EL (cell line): Measurements from ENCODE around the gene GSDMA.
"Not testable (repeated sequence)": the region's sequence is repeated elsewhere in the genome, so short reads cannot be mapped to it uniquely, and the experiment has no call there.

ENCODE experiments used
- DNase-seq: peaks from one replicate; pipeline ENCODE4 v3.0.0-alpha.2; 2016

GSDMA gene

DNA sequence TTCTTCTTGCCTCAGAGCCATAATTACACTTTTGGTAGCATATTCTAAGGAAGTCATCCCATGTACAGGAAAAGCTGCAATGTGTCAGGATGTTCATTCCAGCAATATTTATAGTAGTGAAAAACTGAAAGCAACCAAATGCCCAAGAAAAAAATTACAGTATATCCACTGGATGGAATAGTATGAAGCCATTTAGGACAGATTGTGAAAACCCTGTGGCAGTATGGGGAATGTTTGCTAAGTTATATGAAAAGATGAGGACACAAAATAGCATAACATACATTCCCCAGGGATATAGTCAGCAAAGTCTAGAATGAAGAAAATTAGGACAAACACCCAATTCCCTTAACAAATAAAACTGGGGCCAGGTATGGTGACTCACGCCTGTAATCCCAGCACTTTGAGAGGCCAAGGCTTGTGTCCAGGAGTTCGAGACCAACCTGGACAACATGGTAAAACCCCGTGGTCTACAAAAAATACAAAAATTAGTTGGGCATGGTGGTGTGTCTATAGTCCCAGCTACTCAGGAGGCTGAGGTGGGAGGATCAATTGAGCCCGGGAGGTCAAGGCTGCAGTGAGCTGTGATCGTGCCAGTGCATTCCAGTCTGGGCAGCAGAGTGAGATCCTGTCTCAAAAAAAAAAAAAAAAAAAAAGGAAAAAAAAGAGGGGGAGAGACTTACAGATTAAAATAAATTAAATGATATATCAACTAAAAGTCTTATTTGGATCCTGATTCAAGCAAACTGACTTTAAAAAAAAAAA lies 33.0 kb upstream of the GSDMA start:
- peak; percentile 92 for DNase-seq

DNA sequence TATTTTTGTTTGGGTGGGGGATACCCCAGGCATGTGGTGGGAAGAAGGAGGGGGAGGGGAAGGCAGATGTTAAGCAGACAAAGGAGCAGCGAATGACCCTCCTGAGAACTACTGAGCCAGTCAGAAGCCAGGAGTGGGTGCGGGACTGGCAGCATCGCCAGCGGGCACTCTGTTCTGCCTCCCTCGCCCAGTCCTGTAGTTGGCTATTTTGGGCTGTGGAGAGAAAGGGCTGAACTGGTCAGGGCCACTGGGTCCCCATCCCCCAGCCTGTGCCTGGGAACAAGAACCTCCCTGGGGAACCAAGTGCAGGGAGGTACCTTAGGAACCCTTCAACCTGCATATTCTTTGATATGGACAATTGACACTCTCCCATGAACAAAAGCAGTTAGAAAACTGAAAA lies 28.9 kb upstream of the GSDMA start:
- DNase-seq: no peak

DNA sequence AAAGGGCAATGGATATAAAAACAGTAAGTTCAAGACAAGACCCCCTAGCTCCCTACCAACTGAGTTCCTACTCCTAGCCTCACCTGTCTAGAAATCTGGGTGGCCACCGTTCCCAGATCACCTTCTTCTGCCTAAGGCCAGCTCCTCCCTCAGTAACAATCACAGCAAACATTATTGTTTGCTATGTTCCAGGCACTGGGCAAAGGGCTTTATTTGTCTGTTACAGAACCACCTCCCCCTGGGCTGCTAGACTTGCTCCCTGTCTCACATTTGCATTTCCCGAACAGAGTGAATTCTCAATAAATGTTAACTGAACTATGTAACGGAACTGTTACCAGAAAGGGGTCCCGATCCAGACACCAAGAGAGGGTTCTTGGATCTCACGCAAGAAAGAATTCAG lies 28.5 kb upstream of the GSDMA start:
- no peak for DNase-seq

DNA sequence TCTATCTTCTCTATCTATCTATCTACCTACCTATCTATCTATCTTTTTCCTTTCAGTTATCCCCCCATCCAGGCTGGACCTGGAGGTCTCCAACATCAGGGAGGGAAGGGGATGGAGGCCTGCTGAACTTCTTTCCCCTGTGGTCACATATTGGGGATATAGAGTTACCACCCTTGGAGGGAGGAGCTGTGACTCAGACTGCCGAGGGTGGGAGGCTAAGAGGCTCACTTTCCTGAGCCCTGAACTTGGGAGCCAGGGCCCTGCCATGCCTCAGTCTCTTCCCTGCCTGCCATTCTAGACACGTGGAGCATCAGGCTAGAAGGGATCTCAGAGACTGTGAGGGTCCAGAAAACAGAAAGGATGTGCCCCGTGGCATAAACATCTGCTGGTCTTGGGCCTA lies 26.9 kb upstream of the GSDMA start:
- DNase-seq: peak; percentile 57

DNA sequence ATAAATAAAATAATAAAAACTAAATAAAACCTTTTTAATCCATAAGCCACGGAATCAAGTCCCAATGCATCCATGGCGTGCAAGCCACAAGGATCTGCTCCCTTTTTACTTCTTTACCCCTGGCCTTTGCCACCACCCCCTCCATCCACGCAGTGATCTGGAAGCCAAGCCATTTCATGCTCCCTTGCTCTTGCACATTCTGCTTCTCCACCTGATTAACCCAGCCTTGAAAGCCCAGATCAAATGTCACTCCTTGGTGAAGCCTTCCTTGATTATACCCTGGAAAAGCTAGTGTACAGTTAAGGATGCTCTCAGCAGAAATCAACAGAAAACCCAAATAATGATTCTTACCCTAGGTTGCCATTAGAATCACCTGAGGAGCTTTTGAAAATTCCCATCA lies 25.4 kb upstream of the GSDMA start:
- DNase-seq: no peak

DNA sequence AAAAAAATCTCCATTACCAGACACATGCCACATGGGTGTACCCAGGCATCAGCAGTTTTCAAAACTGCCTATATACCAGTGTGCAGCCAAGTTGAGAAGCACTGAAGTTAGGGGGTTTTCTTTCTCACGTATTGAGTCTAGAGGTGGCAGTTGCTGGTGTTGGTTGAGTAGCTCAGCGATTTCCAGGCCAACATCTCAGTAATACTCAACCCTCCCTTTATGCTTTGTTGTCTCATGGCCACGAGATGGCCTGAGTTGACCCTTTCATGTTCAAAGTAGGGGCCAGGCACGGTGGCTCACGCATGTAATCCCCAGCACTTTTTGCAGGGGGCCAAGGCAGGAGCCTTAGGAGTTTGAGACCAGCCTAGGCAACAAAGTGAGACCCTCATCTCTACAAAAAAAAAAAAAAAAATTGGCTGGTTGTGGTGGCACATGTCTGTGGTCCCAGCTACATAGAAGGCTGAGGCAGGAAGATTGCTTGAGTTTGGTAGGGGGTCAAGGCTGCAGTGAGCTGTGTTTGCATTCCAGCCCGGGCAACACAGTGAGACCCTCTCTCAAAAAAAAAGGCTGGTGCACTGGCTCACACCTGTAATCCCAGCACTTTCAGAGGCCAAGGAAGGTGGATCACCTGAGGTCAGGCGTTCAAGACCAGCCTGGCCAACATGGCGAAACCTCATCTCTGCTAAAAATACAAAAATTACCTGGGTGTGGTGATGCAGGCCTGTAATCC lies 24.5 kb upstream of the GSDMA start:
- no peak for DNase-seq

DNA sequence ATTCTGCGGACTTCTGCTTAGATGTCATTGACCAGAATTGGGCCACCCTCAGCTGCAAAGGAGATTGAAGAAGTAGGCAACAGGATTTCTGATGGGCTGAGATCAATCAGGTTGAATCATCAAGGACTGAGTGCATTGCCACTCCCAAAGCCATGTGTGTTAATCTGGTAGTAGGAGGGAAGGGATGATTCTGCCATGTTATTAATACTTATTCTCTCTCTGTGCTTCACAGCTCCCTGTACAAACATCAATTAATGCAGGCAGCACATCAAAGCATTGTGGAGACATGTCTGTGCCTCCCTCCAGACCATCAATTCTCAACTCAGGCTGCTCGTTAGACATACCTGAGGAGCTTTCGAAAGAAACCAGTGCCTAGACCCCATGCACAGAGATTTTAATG lies 23.7 kb upstream of the GSDMA start:
- DNase-seq: no peak

DNA sequence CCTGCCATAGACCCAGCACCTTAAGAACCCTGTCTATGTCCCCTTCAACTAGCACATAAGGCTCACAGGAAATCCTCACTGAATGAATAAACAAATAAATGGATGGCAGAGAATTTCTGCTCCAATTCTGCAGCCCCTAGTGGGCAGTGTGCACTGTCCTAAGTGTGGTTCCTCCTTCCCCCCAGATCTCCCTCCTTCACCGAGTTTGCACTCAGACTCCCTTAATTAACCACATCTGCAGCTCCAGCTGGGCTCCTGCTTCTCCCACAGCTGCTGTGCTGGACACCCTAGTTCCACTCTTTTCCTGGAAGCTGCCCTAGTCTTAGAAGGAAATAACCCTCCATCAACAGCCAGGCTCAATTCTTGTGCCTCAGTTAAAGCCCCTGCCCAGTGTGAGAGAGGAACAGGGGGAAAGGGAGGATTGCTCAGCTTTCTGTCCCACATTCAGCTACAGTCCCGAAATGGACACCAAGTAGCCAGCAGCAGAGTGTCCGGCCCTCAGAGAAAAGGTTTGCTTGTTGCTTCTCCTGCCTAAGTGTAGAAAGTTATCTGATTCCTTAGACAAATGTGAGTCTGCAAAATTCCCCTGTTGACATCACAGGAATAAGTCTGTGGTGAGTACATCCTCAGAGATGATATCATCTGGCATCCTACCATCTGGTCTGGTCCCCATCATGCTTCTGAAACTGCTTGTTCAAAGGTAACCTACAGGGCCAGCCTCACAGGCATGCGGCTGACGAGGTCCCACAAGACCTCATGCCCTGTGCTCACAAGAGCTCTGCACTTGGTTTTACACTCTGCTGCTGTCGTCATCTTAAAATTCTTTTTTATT lies 23.0 kb upstream of the GSDMA start:
- DNase-seq: peak; percentile 93

DNA sequence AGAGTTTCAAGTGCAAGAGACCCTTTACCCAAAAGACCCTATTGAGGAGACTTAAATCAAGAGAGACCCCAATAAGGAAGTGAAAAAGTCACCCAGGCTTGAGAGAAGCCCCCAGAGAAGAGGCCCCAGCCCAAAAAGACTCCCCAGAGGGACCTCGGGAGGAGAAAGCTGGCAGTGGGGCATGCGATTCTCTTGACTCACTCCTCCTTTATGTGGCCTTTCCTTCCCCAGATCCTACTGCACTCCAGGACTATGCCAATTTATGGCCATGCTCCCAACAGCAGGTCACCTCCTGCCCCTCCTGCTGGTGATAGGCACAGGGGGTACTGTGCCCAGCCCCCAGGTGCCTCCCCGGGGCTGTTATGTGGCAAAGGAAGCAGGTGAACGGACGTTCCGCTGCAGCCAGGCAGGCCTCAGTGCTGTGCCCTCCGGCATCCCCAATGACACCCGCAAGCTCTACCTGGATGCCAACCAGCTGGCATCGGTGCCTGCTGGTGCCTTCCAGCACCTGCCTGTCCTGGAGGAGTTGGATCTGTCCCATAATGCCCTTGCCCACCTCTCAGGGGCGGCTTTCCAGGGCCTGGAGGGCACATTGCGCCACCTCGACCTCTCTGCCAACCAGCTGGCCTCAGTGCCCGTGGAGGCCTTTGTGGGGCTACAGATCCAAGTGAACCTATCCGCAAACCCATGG lies 19.0 kb upstream of the GSDMA start:
- no peak for DNase-seq

DNA sequence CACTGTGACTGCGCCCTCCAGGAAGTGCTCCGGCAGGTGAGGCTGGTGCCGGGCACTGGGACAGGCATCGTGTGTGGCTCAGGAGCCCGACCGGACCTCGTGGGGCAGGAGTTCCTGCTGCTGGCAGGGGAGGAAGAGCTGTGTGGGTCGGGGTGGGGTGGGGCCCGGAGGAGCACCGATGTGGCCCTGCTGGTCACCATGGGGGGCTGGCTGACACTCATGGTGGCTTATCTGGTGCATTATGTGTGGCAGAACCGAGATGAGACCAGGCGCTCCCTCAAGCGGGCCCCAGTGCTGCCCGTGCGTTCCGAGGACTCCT lies 18.5 kb upstream of the GSDMA start:
- DNase-seq: no peak

DNA sequence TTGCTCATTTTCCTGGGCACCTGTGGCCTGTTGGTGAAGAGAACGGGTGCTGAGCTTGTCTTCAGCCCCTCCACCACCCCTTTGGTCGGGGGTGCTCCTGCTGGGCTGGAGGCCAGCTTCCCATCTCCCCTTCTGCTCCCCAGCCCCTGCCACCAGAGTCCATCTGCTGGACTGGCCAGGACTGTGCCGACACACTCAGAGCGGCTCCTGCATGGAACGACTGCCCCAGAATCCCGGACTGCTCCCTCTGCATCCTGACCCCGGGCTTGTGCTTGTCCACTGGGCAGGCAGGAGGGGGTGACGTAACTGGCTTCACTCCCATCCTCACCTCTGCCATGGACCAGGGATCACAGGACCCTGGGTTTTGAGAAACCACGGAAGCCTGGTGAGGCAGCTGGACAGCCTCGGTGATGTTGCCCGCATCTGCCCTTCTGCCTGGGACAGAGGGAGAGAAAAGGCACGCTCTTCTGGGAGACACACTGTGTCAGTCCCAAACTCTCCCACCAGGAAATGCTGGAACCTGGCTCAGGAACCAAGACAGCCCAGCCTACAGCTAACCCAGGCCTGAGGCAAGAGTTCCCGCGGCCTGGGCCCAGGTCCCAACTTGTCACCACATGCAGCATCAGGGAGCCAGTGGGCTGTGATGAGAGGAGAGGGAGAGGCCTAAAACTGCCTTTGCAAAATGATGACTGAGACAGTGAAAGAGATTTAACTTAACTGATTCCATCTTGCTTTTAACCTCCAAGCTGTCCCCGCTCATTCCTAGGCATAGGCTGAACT lies 16.1 kb upstream of the GSDMA start:
- DNase-seq: no peak

DNA sequence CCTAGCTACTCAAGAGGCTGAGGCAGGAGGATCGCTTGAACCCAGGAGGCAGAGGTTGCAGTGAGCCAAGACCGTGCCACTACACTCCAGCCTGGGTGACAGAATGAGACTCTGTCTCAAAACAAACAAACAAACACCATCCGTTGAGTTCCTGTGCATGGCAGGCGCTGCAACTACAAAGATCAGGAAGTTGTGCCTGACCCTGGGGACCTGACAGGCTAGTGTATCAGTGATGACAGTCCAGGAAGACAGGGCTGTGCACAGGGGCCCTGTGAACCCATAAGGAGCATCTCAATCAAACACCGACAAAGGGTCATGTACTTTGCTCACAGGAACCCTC lies 14.3 kb upstream of the GSDMA start:
- DNase-seq: not testable (repeated sequence)

DNA sequence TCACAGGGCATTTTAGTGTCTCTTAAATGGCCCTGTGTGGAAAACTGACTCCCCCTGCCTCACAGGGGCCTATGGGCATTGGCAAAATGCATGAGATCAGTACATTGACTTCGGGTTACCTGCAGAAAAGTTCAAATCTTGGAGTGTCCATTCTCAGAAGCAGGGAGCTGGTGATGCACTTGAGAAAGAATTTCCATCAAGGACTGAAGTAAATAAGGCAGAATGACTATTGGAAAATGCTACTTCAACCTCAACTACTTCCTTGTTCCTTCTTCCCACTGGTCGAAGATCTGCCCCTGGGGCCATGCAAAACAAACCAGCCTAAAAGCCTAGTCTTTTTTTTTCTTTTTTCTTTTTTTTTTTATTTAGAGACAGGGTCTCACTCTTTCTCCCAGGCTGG lies 13.8 kb upstream of the GSDMA start:
- no peak for DNase-seq

DNA sequence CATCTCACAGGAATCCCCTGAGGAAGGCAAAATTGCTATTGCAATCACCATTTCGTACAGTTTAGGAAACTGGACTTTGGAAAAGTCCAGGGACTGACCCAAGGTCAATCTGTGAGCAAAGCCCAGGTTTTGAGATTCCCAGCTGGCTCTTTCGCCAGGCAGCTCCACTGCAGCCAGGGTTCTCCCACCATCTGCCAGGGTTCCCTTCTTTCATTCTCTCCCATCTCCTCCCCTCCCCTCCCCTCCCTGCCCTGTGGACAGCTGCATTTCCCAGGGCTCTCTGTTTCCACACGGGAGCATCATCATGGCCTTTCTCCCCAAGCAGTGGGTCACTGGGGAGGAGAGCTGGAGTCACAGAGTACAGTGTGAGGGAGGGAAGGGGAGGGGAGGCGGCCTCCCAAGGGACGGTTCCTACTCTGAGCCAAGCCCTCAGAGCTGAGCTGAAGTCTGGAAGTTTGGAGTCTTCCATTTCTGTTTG lies 11.9 kb upstream of the GSDMA start:
- no peak for DNase-seq

DNA sequence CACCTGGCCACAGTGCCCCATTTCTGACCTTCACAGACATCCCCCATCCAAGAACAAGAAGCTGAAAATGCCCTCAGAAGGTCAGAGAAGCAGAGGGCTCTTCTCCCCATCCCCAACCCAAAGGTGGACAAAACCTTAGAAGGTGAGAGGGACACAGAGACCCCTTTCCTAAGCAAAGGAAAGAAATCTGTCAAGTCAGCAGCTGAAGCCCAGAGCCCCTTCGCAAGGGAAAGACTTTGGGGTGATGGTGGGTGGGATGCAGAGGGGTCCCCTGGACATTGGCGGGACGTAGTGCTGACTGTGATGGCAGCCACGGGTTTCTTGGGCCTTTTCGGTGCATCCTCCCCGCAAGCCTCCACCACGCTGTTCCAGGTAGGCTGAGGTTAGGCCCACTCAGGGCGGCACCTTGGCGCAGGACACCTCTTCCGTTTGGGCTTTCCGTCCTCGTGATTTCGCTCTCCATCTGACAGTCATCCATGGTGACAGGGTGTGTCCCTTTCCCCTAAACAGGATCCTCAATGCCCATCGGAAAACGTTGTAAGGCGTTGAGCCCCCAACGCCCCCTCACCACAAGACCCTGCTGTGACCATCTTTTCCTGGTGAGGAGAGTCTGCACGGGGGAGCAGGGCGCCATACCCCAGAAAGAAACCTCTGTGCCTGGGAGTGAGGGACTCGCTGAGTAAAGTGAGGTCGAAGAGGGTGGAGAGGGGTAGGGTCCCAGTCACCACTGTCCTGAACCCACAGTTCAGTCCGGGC lies 10.7 kb upstream of the GSDMA start:
- no peak for DNase-seq

DNA sequence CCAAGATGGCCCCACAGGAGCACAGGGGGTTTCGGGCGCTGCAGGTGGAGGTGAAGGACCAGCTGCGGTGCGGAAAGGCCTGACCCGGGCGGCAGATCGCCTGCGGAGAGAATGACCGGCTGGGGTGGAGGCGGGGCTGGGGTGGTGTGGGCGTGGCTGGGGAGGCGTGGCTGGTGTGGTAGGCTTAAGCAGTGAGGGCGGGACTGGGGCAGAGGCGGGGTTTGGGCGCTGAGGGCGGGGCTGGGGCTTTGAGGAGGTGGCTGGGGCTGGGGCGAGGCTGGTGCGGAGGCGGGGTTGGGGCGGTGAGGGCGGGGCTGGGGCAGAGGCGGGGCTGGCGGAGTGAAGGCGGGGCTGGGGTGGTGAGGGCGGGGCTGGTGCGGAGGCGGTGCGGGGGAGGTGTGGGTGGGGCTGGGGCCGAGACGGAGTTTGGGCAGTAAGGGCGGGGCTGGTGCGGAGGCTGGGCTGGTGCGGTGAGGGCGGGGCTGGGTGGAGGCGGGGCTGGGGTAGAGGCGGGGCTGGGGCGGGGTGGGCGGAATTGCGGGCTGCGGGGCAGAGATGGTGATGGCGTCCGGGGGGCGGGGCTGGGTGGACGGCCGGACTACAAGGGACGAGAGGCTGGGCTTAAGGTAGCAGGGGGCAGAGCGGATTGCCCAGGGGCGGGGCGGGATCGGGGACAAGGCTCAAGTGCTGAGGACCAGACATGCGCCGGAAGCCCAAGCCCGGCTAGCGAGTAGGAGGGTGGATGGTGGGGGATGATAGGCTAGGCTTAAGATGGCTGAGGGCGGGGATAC lies 9.9 kb upstream of the GSDMA start:
- peak; percentile 98 for DNase-seq

DNA sequence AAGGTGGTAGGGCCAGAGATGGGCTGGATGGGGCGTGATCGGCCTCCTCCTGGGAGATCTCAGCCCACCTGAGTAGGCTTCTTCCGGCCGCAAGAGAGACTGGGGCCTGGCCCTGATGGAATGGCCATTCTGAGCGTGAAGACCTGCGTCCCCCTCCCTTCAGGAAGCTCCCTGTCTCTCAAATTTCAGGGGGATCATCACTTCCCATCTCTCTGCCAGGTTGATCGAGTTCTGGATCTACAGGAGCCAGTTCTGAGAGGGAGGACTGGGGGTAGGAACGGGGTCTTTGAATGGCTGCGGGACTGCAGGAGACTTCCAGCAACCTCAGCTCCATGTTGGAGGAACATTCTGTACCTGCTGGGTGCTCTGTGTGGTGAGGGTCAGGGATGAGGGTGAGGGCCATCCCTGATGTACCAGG lies 9.3 kb upstream of the GSDMA start:
- no peak for DNase-seq

DNA sequence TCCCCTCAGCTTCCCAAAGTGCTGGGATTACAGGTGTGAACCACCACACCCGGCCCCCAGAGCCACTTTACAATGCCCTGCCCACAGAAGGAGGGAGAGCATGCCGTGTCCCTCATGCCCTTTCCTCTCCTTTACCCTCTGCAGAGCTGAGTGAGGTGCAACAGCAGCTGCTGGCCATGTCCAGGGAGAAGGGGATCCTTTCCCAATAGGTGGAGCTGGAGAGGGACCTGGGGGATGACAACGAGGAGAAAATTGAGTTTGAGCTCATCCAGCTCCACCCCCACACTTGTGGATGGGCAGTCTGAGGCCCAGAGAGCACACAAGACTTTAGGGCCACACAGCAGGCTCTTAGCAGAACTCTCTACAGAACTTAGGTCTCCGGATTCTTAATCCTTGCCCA lies 7.9 kb upstream of the GSDMA start:
- DNase-seq: no peak

DNA sequence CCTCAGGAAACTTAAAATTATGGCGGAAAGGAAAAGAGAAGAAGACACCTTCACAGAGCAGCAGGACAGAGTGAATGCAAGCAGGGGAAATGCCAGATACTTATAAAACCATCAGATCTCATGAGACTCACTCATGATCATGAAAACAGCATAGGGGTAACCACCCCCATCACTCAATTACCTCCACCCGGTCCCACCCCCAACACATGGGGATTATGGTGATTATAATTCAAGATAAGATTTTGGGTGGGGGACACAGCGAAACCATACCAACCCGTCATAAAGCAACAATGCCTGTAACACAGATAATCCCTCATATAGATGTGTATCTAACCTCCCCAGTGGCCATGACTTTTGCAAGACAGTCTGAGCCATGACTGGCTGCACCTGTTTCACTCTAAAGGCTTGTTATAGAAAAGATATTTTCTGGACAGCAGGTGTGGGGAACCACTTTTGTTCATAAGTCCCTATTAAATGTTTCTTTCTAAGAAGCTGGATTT lies 7.0 kb upstream of the GSDMA start:
- no peak for DNase-seq

DNA sequence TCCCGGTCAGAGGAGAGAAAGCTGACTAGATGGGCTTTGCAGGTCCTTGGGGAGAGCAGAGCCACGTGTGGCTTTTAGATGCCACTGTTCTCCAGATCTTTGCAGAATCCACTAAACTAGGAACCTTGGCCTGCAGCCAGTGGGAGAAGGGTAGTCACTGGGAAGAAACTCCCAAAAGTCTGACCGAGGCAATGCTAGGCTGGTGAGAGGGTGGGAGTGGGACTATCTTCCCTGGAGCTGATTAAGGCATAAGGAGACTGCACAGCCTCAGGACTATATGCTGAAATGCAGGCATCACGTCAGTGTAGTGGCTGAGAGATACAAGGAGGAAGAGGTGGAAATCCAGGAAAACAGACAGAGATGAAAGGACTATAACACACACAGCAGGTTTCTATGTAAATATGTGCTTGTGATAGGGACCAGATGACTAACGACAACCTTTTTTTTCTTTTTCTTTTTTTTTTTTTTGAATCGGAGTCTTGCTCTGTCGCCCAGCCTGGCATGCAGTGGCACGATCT lies 2.2 kb upstream of the GSDMA start:
- DNase-seq: no peak
